BE2C (cell line): ENCODE data around the gene PRM3.

Source experiments
- DNase-seq: peaks from one replicate; pipeline ENCODE4 v3.0.0-alpha.2; 2020
- H3K27me3 ChIP-seq: fragments of 250-450 bp; sonication (Bioruptor Pico); 2 replicates; pipeline ENCODE4 v1.5.1; 2020; ENCODE audit warnings: mild to moderate bottlenecking
- H3K36me3 ChIP-seq: fragments of 250-450 bp; sonication (Bioruptor Pico); 2 replicates; pipeline ENCODE4 v1.5.1; 2020; ENCODE audit warnings: mild to moderate bottlenecking
- H3K4me1 ChIP-seq: fragments of 250-450 bp; sonication (Bioruptor Pico); 2 replicates; pipeline ENCODE4 v1.5.1; 2020
- H3K4me3 ChIP-seq: 2 replicates; pipeline ENCODE4 v1.5.1; 2011; ENCODE audit warnings: low read depth, low read length
- H3K9me3 ChIP-seq: fragments of 250-450 bp; sonication (Bioruptor Pico); 2 replicates; pipeline ENCODE4 v1.5.1; 2020
- TF ChIP-seq, protein P1 (sequence below): IDR thresholded peaks from 2 replicates; pipeline ENCODE4 v1.5.1; 2012; ENCODE audit warnings: mild to moderate bottlenecking, low read depth, low read length

Gene PRM3

DNA sequence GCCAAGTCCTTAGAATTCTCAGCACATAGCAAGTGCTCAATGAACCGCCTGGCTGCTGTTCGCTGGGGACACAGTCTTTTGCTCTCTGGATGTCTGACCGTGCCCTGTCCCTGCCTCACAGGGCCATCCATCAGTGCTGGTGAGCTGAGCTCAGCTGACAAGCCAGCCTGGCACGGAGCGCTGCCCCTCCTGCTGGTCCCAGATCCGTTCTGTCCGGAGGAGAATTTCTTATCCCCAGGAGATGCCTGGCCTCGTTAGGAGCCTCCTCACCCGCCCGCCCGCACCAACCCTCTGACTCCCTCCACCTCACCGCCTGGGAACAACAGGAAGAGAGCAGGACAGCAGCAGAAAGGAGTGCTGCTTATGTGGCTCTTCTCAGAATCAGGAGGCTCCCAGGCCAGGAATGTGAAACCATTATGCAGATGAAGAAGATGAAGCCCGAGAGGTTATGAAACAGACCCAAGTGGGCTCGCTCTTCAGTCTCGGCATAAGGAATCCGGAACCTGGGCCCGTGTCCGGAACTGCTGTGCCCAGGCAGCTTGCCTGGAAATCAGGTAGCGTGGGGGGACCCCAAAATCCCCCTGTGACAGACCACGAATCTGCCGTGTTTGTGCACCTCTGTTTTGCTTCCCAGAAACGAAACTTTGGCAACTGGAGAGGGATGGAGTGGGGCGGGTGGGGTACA, 43.0 kb upstream of the PRM3 start:
- Histone ChIP-seq H3K9me3 (no peaks in the 10 kb centered on the region), H3K4me3 (no peak overlapping the region), H3K4me1 (no peaks in the 10 kb centered on the region)

GRCh38 chr16:11315510-11315909, 42.1 kb upstream of the PRM3 start:
- TF ChIP-seq, protein P1, sequence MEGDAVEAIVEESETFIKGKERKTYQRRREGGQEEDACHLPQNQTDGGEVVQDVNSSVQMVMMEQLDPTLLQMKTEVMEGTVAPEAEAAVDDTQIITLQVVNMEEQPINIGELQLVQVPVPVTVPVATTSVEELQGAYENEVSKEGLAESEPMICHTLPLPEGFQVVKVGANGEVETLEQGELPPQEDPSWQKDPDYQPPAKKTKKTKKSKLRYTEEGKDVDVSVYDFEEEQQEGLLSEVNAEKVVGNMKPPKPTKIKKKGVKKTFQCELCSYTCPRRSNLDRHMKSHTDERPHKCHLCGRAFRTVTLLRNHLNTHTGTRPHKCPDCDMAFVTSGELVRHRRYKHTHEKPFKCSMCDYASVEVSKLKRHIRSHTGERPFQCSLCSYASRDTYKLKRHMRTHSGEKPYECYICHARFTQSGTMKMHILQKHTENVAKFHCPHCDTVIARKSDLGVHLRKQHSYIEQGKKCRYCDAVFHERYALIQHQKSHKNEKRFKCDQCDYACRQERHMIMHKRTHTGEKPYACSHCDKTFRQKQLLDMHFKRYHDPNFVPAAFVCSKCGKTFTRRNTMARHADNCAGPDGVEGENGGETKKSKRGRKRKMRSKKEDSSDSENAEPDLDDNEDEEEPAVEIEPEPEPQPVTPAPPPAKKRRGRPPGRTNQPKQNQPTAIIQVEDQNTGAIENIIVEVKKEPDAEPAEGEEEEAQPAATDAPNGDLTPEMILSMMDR, result no peak

More for the DNA sequence above, 43.0 kb upstream of the PRM3 start:
- TF ChIP-seq, protein P1, result no peak
- Histone ChIP-seq H3K36me3 (no peaks in the 10 kb centered on the region), H3K27me3 (no peaks in the 10 kb centered on the region)
- no peak for DNase-seq

GRCh38 chr16:11314309-11314894, 41.0 kb upstream of the PRM3 start:
- no peak for DNase-seq
- no peaks in the 10 kb centered on the region; the same call in 1 of the 2 replicates for H3K9me3 ChIP-seq
- H3K36me3 ChIP-seq, result no peaks in the 10 kb centered on the region
- TF ChIP-seq, protein P1, result no peak
- H3K4me1 ChIP-seq, result no peaks in the 10 kb centered on the region
- H3K4me3 ChIP-seq, result no peak overlapping the region
- H3K27me3 ChIP-seq, result no peaks in the 10 kb centered on the region

More at GRCh38 chr16:11315510-11315909, 42.1 kb upstream of the PRM3 start:
- Histone ChIP-seq H3K27me3 (no peaks in the 10 kb centered on the region), H3K36me3 (no peaks in the 10 kb centered on the region), H3K9me3 (no peaks in the 10 kb centered on the region; the same call in 1 of the 2 replicates), H3K4me1 (no peaks in the 10 kb centered on the region), H3K4me3 (no peak overlapping the region)
- no peak for DNase-seq

- Histone ChIP-seq H3K4me1 (no peaks in the 10 kb centered on the region), H3K9me3 (no peaks in the 10 kb centered on the region; the same call in 1 of the 2 replicates), H3K4me3 (no peak overlapping the region), H3K36me3 (no peaks in the 10 kb centered on the region), H3K27me3 (no peaks in the 10 kb centered on the region)
- DNase-seq, result no peak
- TF ChIP-seq, protein P1, result no peak
Measured at GRCh38 chr16:11313493-11314308, 40.3 kb upstream of the PRM3 start.

DNA sequence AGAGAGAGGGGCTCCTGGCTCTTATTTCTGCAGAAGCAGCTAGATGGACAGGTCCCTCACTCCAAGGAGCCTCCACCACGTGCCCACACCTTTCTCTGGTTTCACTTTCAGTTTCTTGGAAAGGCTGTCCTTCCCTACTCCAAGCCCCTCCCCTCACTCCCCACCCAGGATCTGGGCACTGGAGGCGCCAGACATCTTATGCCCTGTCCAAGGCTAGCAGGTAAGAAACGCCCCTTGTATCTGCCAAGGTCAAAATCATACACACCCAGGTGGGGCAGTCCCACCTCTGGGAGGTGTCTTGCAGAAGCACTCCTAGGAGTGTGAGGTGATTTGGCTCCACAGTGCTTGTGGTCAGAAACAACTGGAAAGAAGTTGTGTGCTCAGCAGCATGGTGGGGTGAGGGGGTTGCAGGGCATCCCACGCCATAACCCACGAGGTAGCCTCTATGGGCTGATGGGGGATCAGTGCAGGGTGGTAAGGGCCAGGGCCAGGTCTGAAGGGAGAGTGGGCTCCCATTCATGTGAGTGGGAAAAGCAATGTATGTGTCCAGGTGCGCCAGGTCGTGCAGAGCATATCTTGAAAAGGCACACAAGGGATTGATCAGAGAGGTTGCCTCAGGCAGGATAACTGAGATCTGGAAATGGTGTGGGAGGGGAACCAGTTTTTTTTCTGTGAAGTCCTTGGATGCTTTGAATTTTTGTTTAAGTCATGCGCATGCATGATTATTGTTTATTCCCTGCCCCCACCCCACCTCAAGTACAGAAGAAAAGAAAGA, 39.5 kb upstream of the PRM3 start:
- DNase-seq, result no peak
- Histone ChIP-seq H3K27me3 (no peaks in the 10 kb centered on the region), H3K4me3 (no peak overlapping the region), H3K36me3 (no peaks in the 10 kb centered on the region), H3K9me3 (no peaks in the 10 kb centered on the region; the same call in 1 of the 2 replicates), H3K4me1 (no peaks in the 10 kb centered on the region)
- TF ChIP-seq, protein P1, result no peak
